HG03066 (cell line): ENCODE data around the gene PRR23C.

Experiments used
- ATAC-seq: cut with Tn5 transposase; IDR thresholded peaks from one replicate; pipeline ENCODE4 v1.9.1; 2021; ENCODE audit warnings: low read depth; ENCODE audit not compliant: unreplicated experiment

The PRR23C gene

GRCh38 chr3:139005356-139005993, 39.2 kb downstream of the PRR23C start:
- ATAC-seq, result no peak

- ATAC-seq, result no peak
Measured at GRCh38 chr3:138995706-138996105, 49.0 kb downstream of the PRR23C start.
